Heart left ventricle (tissue), 16 donors: ENCODE data around the gene NTMT1. TPM values are rescaled to one million over a fixed set of nuclear protein-coding genes. Genes with fewer than 3 reads are reported as not detected.

Source experiments
- ATAC-seq, 4 donors: fragments of 200-7000 bp; cut with Tn5 transposase; one replicate each; pipeline ENCODE4 v1.9.1; 2020 to 2022; ENCODE audit warnings: moderate library complexity in 4 of 4, mild to moderate bottlenecking in 3 of 4, moderate number of reproducible peaks in 1 of 4
- DNase-seq, 5 donors: peaks; one replicate each; pipeline ENCODE4 v3.0.0-alpha.2; 2020
- H3K27ac ChIP-seq, 12 donors: fragments of 200-600 bp; sonication (generic) in 4 of 12; one replicate each; pipeline versions ENCODE4 v1.5.0 to v1.8.0; 2016 to 2022; ENCODE audit warnings: mild to moderate bottlenecking in 2 of 12
- H3K27me3 ChIP-seq, 9 donors: fragments of 200-600 bp; sonication (generic) in 2 of 9; one replicate each; pipeline versions ENCODE4 v1.5.1 to v1.8.0; 2016 to 2022; ENCODE audit warnings: mild to moderate bottlenecking in 3 of 9
- H3K36me3 ChIP-seq, 9 donors: fragments of 200-600 bp; sonication (generic) in 2 of 9; one replicate each; pipeline versions ENCODE4 v1.5.0 to v1.8.0; 2018 to 2022; ENCODE audit warnings: mild to moderate bottlenecking in 2 of 9
- H3K4me1 ChIP-seq, 12 donors: fragments of 200-600 bp; sonication (generic) in 4 of 12; one replicate each; pipeline versions ENCODE4 v1.5.0 to v1.8.0; 2016 to 2022; ENCODE audit warnings: mild to moderate bottlenecking in 3 of 12
- H3K4me3 ChIP-seq, 12 donors: fragments of 200-600 bp; sonication (generic) in 4 of 12; one replicate each; pipeline versions ENCODE4 v1.5.0 to v1.8.0; 2017 to 2022; ENCODE audit warnings: mild to moderate bottlenecking in 9 of 12, moderate library complexity in 4 of 12
- H3K9me3 ChIP-seq, 12 donors: fragments of 200-600 bp; sonication (generic) in 4 of 12; one replicate each; pipeline versions ENCODE4 v1.5.0 to v1.8.0; 2016 to 2022; ENCODE audit warnings: mild to moderate bottlenecking in 1 of 12
- CTCF ChIP-seq, 12 donors: fragments of 200-600 bp; sonication (generic) in 4 of 12; IDR thresholded peaks; one replicate each; pipeline versions ENCODE4 v1.5.0 to v1.8.0; 2018 to 2022; ENCODE audit warnings: antibody characterized with exemption in 12 of 12, mild to moderate bottlenecking in 5 of 12
- POLR2A ChIP-seq, 2 donors: fragments of 450-650 bp; IDR thresholded peaks; one replicate each; pipeline ENCODE4 v1.6.1; 2017; ENCODE audit warnings: antibody characterized with exemption in 2 of 2, mild to moderate bottlenecking in 2 of 2, moderate library complexity in 2 of 2
- WGBS, 4 donors: extraction: QIAGEN DNeasy Blood & Tissue Kit in 2 of 4; methylation state at CpG; one replicate each; pipeline versions ENCODE4 v1.1.5 to v1.1.7; 2013 to 2018; 5-methylcytosine and 5-hydroxymethylcytosine counted together
- intact Hi-C, 10 donors: fragments of 100-400 bp; cut with DNase I; formaldehyde crosslinking; loops; one replicate each; pipeline versions ENCODE4 v1.11.1 to v1.14.2; 2022
- polyA plus RNA-seq, 2 donors: library from polyadenylated mRNA; stranded (reverse); fragments of 200-250 nt; gene quantifications; one replicate each; pipeline ENCODE4 v1.2.3, GENCODE V29; 2013
- total RNA-seq, 9 donors: library from RNA; depleted of rRNA in 2 of 9; stranded (reverse); fragments of >200 nt in 2 of 9; fragmentation: NEBNext Ultra II Directional in 3 of 9; extraction: Animal tissue kit (Norgen Biotek cat#: 25700) in 3 of 9; gene quantifications; one replicate each; pipeline versions ENCODE4 v1.1.0 to v1.2.4, GENCODE V29; 2016 to 2023
- donor health status: ischemic (EF 13 %, LVEDD 7.1; RV severe dilation, severe dysfunction).
- donor health status: healthy with polysubstance abuse.
- donor health status: DM: no; HTN: yes; CAD: no.
- donor health status: DM: no; HTN: no; CAD: no.
- donor health status: ischemic (EF 25% LVEDD 6.9; RV normal size, moderate dysfunction).
- donor health status: ischemic (EF 25% LVEDD 5.7; RV mildly dilated, moderate dysfunction).
- donor health status: healthy.
- donor health status: DM: yes; HTN: yes; CAD: no.
- donor health status: ischemic (EF 35%, LVEDD 5.7; RV mildly dilated, moderate dysfunction).
- donor health status: nonischemic (EF 11% LVEDD 7.7; RV severe dilation, severe dysfunction).
- donor health status: DM: yes; HTN: yes; CAD: no.
- donor health status: PGD.
- donor health status: ischemic (EF 29% LVEDD 5.4; RV normal size, mild dysfunction).
- donor health status: nonischemic (EF 23%, LVEDD 6.1; RV moderate dilation, normal function).

NTMT1 gene
- total and polyA plus RNA-seq, 11 donors: 39.0 to 111 (median 61.5) TPM

GRCh38 chr9:129672702-129673101 is 46.7 kb downstream of the NTMT1 start:
- intact Hi-C loops: no loop called here
- Histone ChIP-seq H3K4me3 (no peak overlapping the region), H3K4me1 (no peaks in the 10 kb centered on the region), H3K27me3 (peaks cover 0 to 9% (median 0%) of the 10 kb centered on the region in 9 donors), H3K27ac (no peak overlapping the region), H3K36me3 (no peaks in the 10 kb centered on the region), H3K9me3 (no peaks in the 10 kb centered on the region)
- ATAC-seq: no peak
- no peak for DNase-seq
- TF ChIP-seq POLR2A (IDR thresholded peaks at IDR 0.05): no peak
- no peak for TF ChIP-seq CTCF (IDR thresholded peaks at IDR 0.05)
- WGBS, 4 donors: 83 to 89% (median 85%) methylated on average over 8 of the region's 8 CpGs

GRCh38 chr9:129673602-129674001 is 47.6 kb downstream of the NTMT1 start:
- intact Hi-C loops: no loop called here

GRCh38 chr9:129674229-129674628 is 48.3 kb downstream of the NTMT1 start:
- TF ChIP-seq POLR2A (IDR thresholded peaks at IDR 0.05): no peak
- TF ChIP-seq CTCF (IDR thresholded peaks at IDR 0.05): no peak
- intact Hi-C loops: no loop called here
- Histone ChIP-seq H3K36me3 (no peaks in the 10 kb centered on the region), H3K9me3 (no peaks in the 10 kb centered on the region), H3K4me1 (no peaks in the 10 kb centered on the region), H3K27ac (no peak overlapping the region), H3K4me3 (no peak overlapping the region), H3K27me3 (peaks cover 0 to 13% (median 3%) of the 10 kb centered on the region in 9 donors)
- 80 to 83% (median 81%) methylated on average over 6 to 7 of the region's 7 CpGs for WGBS, 4 donors
- ATAC-seq (no peak), DNase-seq (no peak)

More at GRCh38 chr9:129673602-129674001, 47.6 kb downstream of the NTMT1 start:
- Histone ChIP-seq H3K4me3 (no peak overlapping the region), H3K9me3 (no peaks in the 10 kb centered on the region), H3K36me3 (no peaks in the 10 kb centered on the region), H3K27me3 (peaks cover 0 to 11% (median 0%) of the 10 kb centered on the region in 9 donors), H3K27ac (no peak overlapping the region), H3K4me1 (no peaks in the 10 kb centered on the region)
- whole genome bisulfite sequencing, 4 donors: 70 to 80% (median 73%) methylated on average over 8 to 12 of the region's 12 CpGs
- no peak for TF ChIP-seq POLR2A (IDR thresholded peaks at IDR 0.05)
- TF ChIP-seq CTCF (IDR thresholded peaks at IDR 0.05): no peak
- DNase-seq (no peak), ATAC-seq (no peak)

- no peak for ATAC-seq
- peaks cover 0 to 15% (median 3%) of the 10 kb centered on the region in 9 donors for H3K27me3 ChIP-seq
- no peaks in the 10 kb centered on the region for H3K36me3 ChIP-seq
- no peaks in the 10 kb centered on the region for H3K9me3 ChIP-seq
- no peaks in the 10 kb centered on the region for H3K4me1 ChIP-seq
- TF ChIP-seq POLR2A (IDR thresholded peaks at IDR 0.05): no peak
- TF ChIP-seq CTCF (IDR thresholded peaks at IDR 0.05): no peak
- intact Hi-C loops: no loop called here
- 79 to 85% (median 83%) methylated on average over 26 to 27 of the region's 27 CpGs for WGBS, 4 donors
- no peak overlapping the region for H3K27ac ChIP-seq
- no peak for DNase-seq
- H3K4me3 ChIP-seq: no peak overlapping the region
Measured at GRCh38 chr9:129675620-129676019, 49.7 kb downstream of the NTMT1 start.
